CD4-positive, alpha-beta T cell treated with Interleukin-6 at 100 ng/mL for 8 hours (primary cell): Measurements from ENCODE around the gene SSRP1.
"Not testable (repeated sequence)": the region's sequence is repeated elsewhere in the genome, so short reads cannot be mapped to it uniquely, and the experiment has no call there.

ENCODE experiments used
- DNase-seq: peaks from one replicate; pipeline ENCODE4 v3.0.0-alpha.2; 2020; ENCODE audit warnings: mixed read lengths, low spot score

Gene SSRP1

GRCh38 chr11:57301711-57302423 is 33.8 kb downstream of the SSRP1 start:
- DNase-seq = no peak

- no peak for DNase-seq
Observed at GRCh38 chr11:57300785-57301184, 34.9 kb downstream of the SSRP1 start.

GRCh38 chr11:57299150-57299737 is 36.4 kb downstream of the SSRP1 start:
- no peak for DNase-seq

GRCh38 chr11:57297221-57297620 is 38.5 kb downstream of the SSRP1 start:
- DNase-seq = no peak

- DNase-seq = not testable (repeated sequence)
Observed at GRCh38 chr11:57296205-57296604, 39.5 kb downstream of the SSRP1 start.

- no peak for DNase-seq
Observed at GRCh38 chr11:57294225-57295131, 41.2 kb downstream of the SSRP1 start.

- DNase-seq = no peak
Observed at GRCh38 chr11:57290288-57290687, 45.4 kb downstream of the SSRP1 start.

GRCh38 chr11:57288771-57289579 is 46.7 kb downstream of the SSRP1 start:
- no peak for DNase-seq

GRCh38 chr11:57287884-57288283 is 47.8 kb downstream of the SSRP1 start:
- no peak for DNase-seq

- no peak for DNase-seq
Observed at GRCh38 chr11:57283231-57283990, 52.3 kb downstream of the SSRP1 start.

GRCh38 chr11:57281546-57281945 is 54.1 kb downstream of the SSRP1 start:
- not testable (repeated sequence) for DNase-seq

- no peak for DNase-seq
Observed at GRCh38 chr11:57279116-57279515, 56.6 kb downstream of the SSRP1 start.

GRCh38 chr11:57278721-57279095 is 57.0 kb downstream of the SSRP1 start:
- no peak for DNase-seq

- DNase-seq = no peak
Observed at GRCh38 chr11:57277845-57278720, 57.6 kb downstream of the SSRP1 start.

GRCh38 chr11:57276971-57277675 is 58.6 kb downstream of the SSRP1 start:
- DNase-seq = no peak

GRCh38 chr11:57276169-57276970 is 59.3 kb downstream of the SSRP1 start:
- DNase-seq = no peak
